Measurements from ENCODE around the gene OR11H7. TPM values are rescaled to one million over a fixed set of nuclear protein-coding genes. Genes with fewer than 3 reads are reported as not detected.
A peak's percentile ranks its signal among the peaks of the same experiment; 100 is the strongest.
"Not testable (repeated sequence)": the region's sequence is repeated elsewhere in the genome, so short reads cannot be mapped to it uniquely, and the experiment has no call there.

The OR11H7 gene
- total and polyA plus RNA-seq, 9 of the 15 experiments (the other 6 are each of a cell fraction or from before 2014, with no cell fraction given): not detected

GRCh38 chr14:20235415-20235814, 6.6 kb downstream of the OR11H7 start:
- BruUV-seq (replicated peaks); H3K9me1 ChIP-seq (ENCODE audit: control insufficient read depth, insufficient read depth, low read length); H2AFZ ChIP-seq (ENCODE audit: low read depth, low read length); H3K27ac ChIP-seq (ENCODE audit: extremely low read depth, low read depth, low read length); H3K4me2 ChIP-seq (ENCODE audit: insufficient read depth, low read length); H3K79me2 ChIP-seq (ENCODE audit: control insufficient read depth, insufficient read depth, low read length); H3K36me3 ChIP-seq (ENCODE audit: control insufficient read depth, insufficient read depth, low read length); POLR2A ChIA-PET; H3K9ac ChIP-seq (ENCODE audit: insufficient read depth in 1 of 2, low read depth in 2 of 2, low read length in 2 of 2); H3K4me1 ChIP-seq (replicated peaks in 1 of 2; ENCODE audit: control insufficient read depth in 2 of 2, insufficient read depth in 2 of 2, low read length in 2 of 2); H3K9me3 ChIP-seq (replicated peaks; ENCODE audit: control insufficient read depth, insufficient read depth, low read depth, low read length); FAIRE-seq; H4K20me1 ChIP-seq (replicated peaks; ENCODE audit: control insufficient read depth, insufficient read depth, low read length); CTCF ChIA-PET (ENCODE audit: low intra/inter-chr PET ratio); H3K27me3 ChIP-seq (ENCODE audit: control insufficient read depth in 2 of 2, insufficient read depth in 2 of 2, low read length in 2 of 2); intact Hi-C loops (cut with micrococcal nuclease); in situ Hi-C loops (cut with MboI); ATAC-seq; H3K4me3 ChIP-seq; DNase-seq (ENCODE audit: extremely low read depth in 1 of 4, low spot score in 3 of 4): not testable (repeated sequence)
- TF ChIP-seq NR2C1 (IDR thresholded peaks at IDR 0.05): peak; percentile 55
- peak; percentile 47 for TF ChIP-seq NR2C1 (tag; IDR thresholded peaks at IDR 0.05)
- 45% methylated on average over 3 of the region's 4 CpGs for WGBS (ENCODE audit: insufficient coverage, low coverage, missing lambda C conversion rate)

DNA sequence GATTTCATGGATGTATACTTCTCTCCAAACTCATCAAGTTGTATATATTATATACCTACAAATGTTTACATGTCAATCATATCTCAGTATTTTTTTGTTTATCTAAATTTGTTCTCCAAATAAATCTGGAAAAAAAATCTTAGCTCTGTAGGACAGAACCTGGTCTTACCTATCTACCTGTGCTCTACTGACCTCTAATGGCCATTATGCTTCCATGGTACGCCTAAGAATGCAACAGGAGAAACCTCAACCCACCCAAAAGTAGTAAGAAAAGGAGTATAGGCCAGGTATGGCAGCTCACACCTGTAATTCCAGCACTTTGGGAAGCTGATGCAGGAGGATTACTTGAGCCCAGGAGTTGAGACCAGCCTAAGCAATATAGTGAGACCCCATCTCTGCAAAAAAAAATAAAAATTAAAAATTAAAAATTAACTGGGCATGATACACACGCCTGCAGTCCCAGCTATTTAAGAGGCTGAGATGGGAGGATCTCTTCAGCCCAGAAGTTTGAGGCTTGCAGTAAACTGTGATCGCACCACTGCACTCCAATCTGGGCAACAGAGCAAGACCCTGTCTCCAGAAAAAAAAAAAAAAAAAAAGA, 19.0 kb downstream of the OR11H7 start:
- no peaks in the 10 kb centered on the region for H4K20me1 ChIP-seq (replicated peaks; ENCODE audit: control insufficient read depth, insufficient read depth, low read length)
- no peak overlapping the region for H2AFZ ChIP-seq (ENCODE audit: low read depth, low read length)
- no TSS peak for BruUV-seq (replicated peaks)
- in situ Hi-C loops (cut with MboI) (no loop called here), intact Hi-C loops (cut with micrococcal nuclease) (no loop called here)
- H3K27me3 ChIP-seq (ENCODE audit: control insufficient read depth in 2 of 2, insufficient read depth in 2 of 2, low read length in 2 of 2): no peaks in the 10 kb centered on the region
- H3K27ac ChIP-seq (ENCODE audit: extremely low read depth, low read depth, low read length): no peak overlapping the region
- no peaks in the 10 kb centered on the region for H3K9me3 ChIP-seq (replicated peaks; ENCODE audit: control insufficient read depth, insufficient read depth, low read depth, low read length)
- ATAC-seq (peak; percentile 85), FAIRE-seq (peak; percentile 70), DNase-seq (ENCODE audit: extremely low read depth in 1 of 4, low spot score in 3 of 4) (peak; percentile 8 to 54 (median 20))
- no peak overlapping the region for H3K9ac ChIP-seq (ENCODE audit: insufficient read depth in 1 of 2, low read depth in 2 of 2, low read length in 2 of 2)
- ChIA-PET POLR2A (no interaction called here), CTCF (ENCODE audit: low intra/inter-chr PET ratio) (no interaction called here)
- H3K9me1 ChIP-seq (ENCODE audit: control insufficient read depth, insufficient read depth, low read length): no peaks in the 10 kb centered on the region
- no peak overlapping the region for H3K4me2 ChIP-seq (ENCODE audit: insufficient read depth, low read length)
- H3K4me3 ChIP-seq: no peak overlapping the region
- WGBS (ENCODE audit: insufficient coverage, low coverage, missing lambda C conversion rate): 60% methylated on average over 2 of the region's 3 CpGs
- H3K4me1 ChIP-seq (replicated peaks in 1 of 2; ENCODE audit: control insufficient read depth in 2 of 2, insufficient read depth in 2 of 2, low read length in 2 of 2): no peaks in the 10 kb centered on the region
- no peaks in the 10 kb centered on the region for H3K79me2 ChIP-seq (ENCODE audit: control insufficient read depth, insufficient read depth, low read length)
- H3K36me3 ChIP-seq (ENCODE audit: control insufficient read depth, insufficient read depth, low read length): no peaks in the 10 kb centered on the region
- TF ChIP-seq HDAC1 (IDR thresholded peaks at IDR 0.05) (no peak), FIP1L1 (IDR thresholded peaks at IDR 0.05; ENCODE audit: low read depth, low read length, poor library complexity, severe bottlenecking) (no peak), RAD21 (CRISPR knock-in tag; conservative IDR thresholded peaks at IDR 0.05 in 1 of 2, IDR thresholded peaks at IDR 0.05 in 1 of 2) (peak; percentile 27 to 71; a peak in 3 of 4 replicates), SMC3 (conservative IDR thresholded peaks at IDR 0.05; ENCODE audit: insufficient read depth, low read depth, low read length) (0 out of 2 replicates have a peak, but pooled peaks have one; percentile 22), ZFPM2 (CRISPR knock-in tag; IDR thresholded peaks at IDR 0.05) (no peak)
- TF ChIP-seq, protein P1, sequence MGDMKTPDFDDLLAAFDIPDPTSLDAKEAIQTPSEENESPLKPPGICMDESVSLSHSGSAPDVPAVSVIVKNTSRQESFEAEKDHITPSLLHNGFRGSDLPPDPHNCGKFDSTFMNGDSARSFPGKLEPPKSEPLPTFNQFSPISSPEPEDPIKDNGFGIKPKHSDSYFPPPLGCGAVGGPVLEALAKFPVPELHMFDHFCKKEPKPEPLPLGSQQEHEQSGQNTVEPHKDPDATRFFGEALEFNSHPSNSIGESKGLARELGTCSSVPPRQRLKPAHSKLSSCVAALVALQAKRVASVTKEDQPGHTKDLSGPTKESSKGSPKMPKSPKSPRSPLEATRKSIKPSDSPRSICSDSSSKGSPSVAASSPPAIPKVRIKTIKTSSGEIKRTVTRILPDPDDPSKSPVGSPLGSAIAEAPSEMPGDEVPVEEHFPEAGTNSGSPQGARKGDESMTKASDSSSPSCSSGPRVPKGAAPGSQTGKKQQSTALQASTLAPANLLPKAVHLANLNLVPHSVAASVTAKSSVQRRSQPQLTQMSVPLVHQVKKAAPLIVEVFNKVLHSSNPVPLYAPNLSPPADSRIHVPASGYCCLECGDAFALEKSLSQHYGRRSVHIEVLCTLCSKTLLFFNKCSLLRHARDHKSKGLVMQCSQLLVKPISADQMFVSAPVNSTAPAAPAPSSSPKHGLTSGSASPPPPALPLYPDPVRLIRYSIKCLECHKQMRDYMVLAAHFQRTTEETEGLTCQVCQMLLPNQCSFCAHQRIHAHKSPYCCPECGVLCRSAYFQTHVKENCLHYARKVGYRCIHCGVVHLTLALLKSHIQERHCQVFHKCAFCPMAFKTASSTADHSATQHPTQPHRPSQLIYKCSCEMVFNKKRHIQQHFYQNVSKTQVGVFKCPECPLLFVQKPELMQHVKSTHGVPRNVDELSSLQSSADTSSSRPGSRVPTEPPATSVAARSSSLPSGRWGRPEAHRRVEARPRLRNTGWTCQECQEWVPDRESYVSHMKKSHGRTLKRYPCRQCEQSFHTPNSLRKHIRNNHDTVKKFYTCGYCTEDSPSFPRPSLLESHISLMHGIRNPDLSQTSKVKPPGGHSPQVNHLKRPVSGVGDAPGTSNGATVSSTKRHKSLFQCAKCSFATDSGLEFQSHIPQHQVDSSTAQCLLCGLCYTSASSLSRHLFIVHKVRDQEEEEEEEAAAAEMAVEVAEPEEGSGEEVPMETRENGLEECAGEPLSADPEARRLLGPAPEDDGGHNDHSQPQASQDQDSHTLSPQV (IDR thresholded peaks at IDR 0.05): no peak
- TF ChIP-seq, protein P2, sequence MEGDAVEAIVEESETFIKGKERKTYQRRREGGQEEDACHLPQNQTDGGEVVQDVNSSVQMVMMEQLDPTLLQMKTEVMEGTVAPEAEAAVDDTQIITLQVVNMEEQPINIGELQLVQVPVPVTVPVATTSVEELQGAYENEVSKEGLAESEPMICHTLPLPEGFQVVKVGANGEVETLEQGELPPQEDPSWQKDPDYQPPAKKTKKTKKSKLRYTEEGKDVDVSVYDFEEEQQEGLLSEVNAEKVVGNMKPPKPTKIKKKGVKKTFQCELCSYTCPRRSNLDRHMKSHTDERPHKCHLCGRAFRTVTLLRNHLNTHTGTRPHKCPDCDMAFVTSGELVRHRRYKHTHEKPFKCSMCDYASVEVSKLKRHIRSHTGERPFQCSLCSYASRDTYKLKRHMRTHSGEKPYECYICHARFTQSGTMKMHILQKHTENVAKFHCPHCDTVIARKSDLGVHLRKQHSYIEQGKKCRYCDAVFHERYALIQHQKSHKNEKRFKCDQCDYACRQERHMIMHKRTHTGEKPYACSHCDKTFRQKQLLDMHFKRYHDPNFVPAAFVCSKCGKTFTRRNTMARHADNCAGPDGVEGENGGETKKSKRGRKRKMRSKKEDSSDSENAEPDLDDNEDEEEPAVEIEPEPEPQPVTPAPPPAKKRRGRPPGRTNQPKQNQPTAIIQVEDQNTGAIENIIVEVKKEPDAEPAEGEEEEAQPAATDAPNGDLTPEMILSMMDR (IDR thresholded peaks at IDR 0.05 in 2 of 3, conservative IDR thresholded peaks at IDR 0.05 in 1 of 3; ENCODE audit: insufficient read depth in 2 of 3, low read depth in 1 of 3, low read length in 3 of 3): peak; percentile 41 to 62 (median 52); a peak in 5 of 6 replicates
